ENCODE measurements around the gene GALNT12. TPM values are rescaled to one million over a fixed set of nuclear protein-coding genes. Genes with fewer than 3 reads are reported as not detected.

GALNT12 gene, protein sequence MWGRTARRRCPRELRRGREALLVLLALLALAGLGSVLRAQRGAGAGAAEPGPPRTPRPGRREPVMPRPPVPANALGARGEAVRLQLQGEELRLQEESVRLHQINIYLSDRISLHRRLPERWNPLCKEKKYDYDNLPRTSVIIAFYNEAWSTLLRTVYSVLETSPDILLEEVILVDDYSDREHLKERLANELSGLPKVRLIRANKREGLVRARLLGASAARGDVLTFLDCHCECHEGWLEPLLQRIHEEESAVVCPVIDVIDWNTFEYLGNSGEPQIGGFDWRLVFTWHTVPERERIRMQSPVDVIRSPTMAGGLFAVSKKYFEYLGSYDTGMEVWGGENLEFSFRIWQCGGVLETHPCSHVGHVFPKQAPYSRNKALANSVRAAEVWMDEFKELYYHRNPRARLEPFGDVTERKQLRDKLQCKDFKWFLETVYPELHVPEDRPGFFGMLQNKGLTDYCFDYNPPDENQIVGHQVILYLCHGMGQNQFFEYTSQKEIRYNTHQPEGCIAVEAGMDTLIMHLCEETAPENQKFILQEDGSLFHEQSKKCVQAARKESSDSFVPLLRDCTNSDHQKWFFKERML
- polyA plus RNA-seq (ENCODE audit: insufficient read length) = 9.2 TPM
- long read RNA-seq, donor 1, partial matches to known transcripts = 0 of 3 reads
- long read RNA-seq, donor 1, other reads (novel, unspliced or antisense) = 0 of 3 reads
- long read RNA-seq, donor 2, partial matches to known transcripts = 0 of 6 reads
- long read RNA-seq, donor 2, other reads (novel, unspliced or antisense) = 0 of 6 reads
- long read RNA-seq, donor 3, partial matches to known transcripts = 0 of 3 reads
- long read RNA-seq, donor 3, other reads (novel, unspliced or antisense) = 0 of 3 reads
- long read RNA-seq, donor 4 = 0 reads
- long read RNA-seq, donor 5, partial matches to known transcripts = 0 of 3 reads
- long read RNA-seq, donor 5, other reads (novel, unspliced or antisense) = 0 of 3 reads
- long read RNA-seq, donor 6 = 0 reads
- long read RNA-seq, donor 7, partial matches to known transcripts = 0 of 3 reads
- long read RNA-seq, donor 7, other reads (novel, unspliced or antisense) = 0 of 3 reads
- long read RNA-seq, donor 8, partial matches to known transcripts = 0 of 1 reads
- long read RNA-seq, donor 8, other reads (novel, unspliced or antisense) = 0 of 1 reads

DNA sequence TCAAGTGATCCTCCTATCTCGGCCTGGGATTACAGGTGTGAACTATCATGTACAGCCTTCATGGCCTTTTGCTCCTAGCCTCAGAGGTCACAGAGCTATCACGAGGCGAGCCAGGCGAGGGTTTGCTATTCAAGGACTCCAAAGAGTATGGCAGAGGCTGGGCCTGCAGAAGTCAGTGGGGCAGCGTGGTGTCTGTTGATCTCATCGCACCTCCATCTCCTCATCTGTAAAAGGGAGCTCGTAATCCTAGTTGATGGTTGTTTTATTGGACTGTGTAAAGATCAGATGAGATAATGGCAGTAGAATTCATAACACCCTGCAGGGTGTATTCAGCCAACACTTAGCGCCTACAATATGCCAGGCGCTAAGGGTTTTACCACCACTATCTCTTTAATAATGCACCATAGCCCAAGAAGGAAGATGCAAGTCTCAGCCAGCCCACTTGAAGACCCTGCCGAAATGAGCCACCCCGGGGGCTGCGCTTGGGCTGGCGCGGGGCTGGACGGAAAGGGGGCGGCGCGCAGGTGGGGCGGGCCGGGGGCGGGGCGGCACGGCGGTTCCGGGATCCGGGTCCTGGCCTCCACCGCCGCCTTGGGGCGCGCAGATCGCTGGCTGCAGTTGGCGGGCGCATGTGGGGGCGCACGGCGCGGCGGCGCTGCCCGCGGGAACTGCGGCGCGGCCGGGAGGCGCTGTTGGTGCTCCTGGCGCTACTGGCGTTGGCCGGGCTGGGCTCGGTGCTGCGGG, at the start of gene GALNT12:
TSS of gene GALNT12 (plus strand) at position 601 of the 744 bp plus-strand sequence. CDS start at position 630, 29 bp downstream.
- no peak for DNase-seq

DNA sequence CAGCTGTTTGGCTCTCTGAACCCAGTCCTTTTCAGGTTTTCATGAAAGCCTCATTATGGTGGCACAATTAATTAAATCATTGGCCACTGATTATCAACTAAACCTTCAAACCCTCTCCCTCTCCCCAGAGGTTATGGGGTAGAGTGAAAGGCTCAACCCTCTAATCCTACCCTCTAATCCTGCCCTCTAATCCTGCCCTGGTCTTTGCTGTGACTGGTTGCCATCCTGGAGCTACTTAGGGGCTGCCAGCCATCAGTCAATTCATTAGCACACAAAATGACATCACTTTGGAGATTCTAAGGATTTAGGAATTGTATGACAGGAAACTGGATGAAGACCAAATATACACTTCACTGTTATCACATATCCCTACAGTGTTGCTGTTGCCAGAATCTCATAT, 47.2 kb upstream of the GALNT12 start:
- DNase-seq = no peak

DNA sequence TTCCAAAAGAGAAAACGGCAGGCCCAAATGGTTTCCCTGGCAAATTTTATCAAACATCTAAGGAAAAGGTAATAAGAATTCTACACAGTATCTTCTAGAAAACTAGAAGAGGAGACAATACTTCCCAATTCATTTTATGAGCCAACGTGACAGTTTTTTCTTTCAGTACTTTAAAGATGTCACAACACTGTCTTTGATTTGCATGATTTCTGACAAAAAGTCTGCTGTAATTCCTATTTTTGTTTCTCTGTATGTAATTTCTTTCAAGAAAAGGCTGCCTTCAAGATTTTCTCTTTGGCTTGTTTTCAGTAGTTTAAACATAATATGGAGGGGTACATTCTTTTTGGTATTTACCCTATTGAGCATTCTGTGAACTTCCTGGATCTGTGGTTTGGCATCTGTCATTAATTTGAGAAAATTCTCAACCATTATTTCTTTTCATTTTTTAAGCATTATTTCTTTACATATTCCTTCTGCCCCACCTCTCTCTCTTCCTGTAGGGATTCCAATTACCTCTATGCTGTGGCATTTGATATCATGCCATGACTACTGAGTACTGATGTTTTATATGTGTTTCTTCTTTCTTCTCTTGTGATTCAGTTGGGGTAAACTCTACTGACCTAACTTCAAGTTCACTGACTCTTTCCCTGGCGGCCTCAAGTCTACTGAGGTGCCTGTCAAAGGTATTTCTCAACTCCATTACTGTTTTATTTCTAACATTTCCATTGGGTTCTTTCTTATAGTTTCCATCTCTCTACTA, 43.3 kb upstream of the GALNT12 start:
- DNase-seq = no peak

DNA sequence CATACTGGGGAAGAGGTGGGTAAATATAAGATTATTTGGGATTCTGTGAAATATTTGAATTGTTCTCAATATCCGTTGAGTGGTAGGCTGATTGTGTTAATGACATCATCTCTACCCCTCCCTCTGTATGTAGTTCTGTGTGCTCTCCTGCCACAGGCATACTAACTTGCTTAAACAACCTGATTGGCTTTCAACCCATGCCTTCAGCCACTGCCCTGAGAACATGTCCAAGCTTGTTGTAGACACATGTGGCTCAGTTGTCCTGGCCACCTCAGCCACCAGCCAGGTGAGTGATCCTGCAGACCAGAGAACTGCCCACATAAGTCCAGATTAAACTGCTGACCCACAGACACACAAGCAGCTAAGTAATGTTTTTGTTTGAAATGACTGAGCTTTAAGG, 42.2 kb upstream of the GALNT12 start:
- DNase-seq = no peak

DNA sequence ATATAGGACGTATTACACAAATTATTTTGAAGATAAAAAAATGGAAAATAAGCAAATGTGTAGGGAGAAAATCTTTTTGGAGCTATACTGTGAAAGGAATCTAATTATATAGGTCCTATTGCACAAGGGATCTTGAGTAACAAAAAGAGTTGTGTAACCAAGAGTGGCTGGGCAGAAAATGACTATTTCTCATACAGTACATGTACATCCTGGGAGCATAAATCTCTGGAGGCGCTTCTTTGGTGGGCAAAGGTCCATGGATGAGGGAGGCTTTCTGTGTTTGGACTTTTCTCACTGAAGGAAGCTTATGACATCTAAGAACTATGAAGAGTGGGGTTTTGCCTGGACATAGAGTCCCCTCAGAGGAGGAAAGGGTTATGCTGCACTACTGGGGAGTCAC, 40.9 kb upstream of the GALNT12 start:
- no peak for DNase-seq

DNA sequence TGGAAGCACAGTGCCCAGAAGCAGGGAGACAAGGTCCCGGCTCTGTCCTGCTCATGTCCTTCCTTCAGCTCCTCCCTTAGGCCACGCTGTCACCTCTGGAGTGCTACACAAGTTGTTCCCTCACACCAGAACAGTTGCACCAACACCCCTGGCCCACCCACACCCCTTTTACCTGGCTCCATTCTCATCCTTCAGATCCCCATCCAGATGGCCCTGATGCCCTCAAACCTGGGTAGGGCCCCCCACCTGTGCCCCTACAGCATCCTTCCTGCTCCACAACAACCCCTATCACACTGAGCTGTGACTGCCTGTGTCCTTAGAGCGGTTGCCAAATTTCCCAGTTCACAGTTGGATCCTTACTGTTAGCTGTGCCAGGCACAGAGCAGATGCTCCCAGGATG, 40.3 kb upstream of the GALNT12 start:
- no peak for DNase-seq

DNA sequence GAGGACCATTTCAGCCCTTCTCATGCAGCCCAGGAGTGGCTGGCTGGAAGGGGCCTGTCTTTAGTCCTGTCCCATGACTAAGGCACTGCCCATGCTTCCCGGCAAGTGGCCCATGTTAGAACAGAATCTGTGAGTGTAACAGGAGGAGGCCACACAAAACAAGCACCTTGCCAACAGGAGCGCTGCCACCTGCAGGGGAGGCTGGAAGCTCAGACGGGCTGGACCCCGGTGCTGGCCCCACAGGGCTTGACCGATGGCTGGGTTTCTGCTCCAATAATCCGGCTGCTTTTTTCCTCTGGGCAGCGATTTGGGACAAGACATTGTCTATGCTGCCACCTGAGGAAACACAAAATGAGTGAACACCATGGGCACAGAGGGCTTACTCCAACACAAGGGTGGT, 39.6 kb upstream of the GALNT12 start:
- DNase-seq = no peak

DNA sequence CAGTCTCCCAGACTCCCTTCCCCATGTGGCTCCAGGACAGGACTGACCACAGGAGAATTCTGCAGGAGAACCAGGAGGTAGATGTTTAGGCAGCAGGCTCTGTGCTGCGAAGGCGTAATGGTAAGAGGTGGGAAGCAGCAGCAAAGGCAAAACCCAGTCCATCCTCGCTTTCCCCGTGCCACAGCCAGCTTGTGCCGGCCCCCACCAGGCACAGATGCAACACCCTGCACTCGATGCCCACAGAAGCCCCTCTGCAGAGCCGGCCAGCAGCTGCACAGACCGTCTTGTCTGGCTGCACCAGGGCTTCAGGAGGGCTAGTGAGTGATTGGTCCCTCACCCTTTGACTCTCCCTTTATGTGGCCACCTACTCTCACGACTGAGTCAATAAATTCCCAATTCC, 39.1 kb upstream of the GALNT12 start:
- DNase-seq = no peak

DNA sequence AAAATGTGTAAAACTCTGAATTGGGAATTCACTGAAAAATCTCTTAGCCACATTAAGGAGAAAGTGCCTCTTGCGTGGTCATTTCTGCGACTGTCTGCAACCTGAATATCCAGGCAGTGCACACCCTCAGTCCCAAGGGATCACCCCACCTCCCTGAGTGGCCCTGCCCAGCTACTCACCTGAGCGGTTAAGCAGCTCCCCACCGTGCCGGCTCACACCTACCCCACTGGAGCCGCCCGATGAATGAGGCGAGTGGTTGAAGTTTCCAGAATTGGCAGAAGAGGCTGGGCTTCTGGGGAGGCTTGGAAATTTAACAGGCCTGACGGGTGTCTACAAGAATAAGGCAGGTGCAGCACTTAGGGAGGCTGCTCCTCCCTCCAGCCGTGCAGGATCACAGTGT, 36.8 kb upstream of the GALNT12 start:
- no peak for DNase-seq

DNA sequence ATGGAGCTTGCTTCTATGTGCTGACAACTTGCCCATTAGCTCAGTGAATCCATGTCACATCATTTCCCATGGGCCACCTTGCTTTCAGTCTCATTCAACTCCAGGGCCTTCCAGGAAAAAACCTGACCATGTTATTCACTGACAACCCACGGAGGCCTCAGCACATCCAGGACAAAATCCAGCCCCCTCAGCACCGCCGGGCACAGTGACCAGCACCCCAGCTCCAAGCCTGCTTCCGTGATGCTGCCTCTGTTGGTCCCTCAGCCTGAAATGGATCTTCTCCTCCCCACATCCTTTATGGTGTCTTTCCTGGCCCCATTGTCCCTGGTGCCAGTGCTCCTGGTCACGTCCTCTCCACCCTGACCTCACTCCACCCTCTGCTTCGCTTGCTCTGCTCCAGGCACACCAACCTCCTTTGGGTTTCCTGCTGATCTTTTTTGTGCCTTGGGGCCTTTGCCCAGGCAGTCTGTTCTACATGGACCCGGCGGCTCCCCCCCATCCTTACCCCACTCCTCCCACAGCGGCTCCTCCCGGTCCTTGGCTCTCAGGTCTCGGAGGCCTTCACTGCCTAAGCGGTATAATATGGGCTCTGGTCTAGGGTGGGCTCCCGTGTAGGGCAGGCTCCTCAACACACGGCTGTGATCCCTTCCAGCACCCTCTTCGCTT, 36.1 kb upstream of the GALNT12 start:
- no peak for DNase-seq

DNA sequence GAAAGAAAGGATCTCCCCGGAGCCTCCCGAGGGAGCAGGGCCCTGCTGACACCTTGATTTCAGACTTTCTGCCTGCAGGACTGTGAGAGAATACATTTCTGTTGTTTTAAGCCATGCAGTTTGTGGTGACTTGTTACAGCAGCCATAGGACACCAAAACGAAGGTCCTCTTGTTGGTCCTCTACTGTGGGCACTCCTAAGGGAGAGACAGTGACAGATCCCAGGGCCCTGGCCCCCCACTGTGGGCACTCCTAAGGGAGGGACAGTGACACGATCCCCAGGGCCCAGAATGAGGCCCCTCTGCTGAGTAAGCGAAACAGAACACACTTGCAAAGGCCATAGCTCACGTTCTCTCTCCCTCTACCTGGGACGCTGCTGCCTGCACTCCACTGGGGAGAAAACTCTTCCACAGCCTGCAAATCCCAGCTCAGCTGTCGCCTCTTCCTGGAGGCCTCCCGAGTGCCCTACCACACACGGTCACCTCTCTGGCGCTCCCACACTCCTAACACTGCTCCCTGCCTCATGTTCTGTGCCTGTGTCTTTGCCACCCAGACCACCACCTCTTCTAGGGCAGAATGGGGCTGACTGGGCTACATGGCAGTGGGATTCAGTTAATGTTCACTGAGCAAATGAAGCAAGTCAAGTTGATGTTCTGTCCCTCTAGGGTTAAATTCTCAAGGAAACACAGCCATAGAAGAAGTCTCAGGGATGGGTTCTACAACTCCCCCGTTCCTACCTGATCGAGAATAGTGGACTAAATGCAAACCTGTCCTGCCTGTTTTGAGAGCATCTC, 34.9 kb upstream of the GALNT12 start:
- no peak for DNase-seq

DNA sequence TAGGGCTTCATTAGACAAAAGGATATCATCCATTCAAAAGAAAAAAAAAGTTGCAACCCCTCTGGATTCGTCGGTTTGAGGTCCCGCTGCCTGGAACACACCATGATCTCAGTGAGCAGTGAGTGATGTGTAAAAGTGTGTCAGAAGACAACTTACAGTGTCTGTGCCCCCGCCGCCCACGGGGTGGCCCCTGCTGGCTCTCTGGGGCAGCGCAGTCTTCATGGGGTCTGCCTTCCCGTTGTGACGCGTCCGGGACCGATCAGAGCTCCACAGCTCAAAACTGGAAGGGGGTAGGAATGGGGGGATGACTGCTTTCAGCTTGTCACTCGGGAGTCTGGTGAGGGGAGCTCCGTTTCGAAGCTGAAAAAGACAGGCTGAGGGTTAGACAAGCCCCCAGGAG, 33.7 kb upstream of the GALNT12 start:
- no peak for DNase-seq

DNA sequence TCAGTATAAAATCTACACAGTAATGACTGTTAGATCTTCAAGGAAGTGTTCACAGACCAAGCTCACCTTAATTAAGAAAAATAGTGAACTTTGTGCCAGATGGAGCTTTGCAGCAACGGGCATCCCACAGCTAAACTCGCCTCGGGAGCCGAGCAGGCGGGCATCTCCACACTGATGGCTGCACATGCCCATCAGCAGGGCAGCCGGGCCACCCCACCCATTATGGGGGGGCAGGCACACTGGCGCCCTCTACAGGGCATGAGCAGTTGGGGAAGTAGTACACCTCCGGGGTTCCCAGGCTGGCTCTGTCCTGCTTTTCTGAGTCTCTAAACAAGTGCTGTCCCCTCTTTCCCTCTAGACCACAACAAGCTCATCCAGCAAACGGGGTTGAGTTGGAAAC, 32.7 kb upstream of the GALNT12 start:
- no peak for DNase-seq

DNA sequence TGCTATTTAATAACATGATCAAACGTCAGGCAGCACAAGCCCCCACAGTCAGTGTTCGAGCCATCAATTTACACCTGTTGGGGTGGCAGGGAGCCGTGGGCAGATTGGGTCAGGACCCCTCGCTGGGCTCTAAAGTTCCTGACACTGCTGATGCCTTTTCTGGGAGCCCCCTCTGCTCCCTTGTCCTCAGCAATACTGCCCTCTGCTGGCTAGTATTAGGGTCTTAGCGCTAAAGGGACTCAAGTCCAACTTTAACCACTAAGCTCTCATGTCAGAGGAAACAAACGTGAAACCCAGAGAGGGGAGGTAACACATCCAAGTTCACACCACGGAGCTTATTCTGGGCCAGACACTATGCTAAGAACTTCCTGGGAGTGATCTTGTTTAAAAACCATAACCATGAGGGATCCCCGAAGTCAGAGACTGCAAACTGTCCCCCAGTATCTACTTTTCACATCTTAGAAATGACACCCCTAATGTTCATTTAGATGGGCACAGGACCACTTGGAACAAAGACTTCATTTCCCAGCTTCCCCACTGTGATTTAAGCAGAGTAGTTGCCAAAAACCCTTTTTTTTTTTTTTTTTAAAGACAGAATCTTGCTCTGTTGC, 31.5 kb upstream of the GALNT12 start:
- DNase-seq = no peak

DNA sequence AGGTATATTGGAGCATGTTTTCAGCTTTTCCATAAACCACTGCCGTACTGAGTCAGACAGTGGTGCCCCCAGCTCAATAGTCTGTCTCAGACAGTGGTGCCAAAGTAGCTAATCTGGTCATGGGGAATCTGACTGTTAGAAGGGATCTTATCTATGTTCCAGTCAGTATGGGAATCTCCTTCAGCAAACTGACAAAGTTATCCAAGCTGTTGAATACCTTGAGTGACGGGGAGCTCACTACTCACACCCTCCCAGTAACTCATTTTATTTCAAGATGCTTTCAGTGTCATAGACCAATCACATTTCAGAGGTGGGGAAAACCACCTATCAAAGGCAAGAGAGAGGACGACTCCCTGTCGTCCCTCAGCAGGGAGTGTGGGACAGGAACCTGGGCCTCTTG, 29.9 kb upstream of the GALNT12 start:
- no peak for DNase-seq

DNA sequence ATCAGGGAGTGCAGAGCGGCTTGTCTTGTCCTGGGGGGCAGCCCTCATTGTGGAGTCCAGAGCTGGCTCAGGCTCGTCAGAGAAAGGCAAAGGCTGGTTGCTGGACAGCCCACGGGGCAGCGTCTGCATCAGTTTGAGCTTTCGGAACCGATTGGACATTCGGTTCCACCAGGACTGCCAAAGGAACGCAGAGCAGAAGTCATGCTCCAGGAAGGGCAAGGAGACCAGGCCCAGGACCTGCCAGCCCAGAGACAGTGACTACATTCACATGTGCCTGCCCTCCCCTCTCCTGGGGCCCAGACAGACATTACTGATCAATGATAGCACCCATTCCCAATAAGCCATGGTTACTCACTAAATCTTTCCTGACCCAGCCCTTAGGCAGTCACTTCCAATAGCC, 29.2 kb upstream of the GALNT12 start:
- DNase-seq = no peak

DNA sequence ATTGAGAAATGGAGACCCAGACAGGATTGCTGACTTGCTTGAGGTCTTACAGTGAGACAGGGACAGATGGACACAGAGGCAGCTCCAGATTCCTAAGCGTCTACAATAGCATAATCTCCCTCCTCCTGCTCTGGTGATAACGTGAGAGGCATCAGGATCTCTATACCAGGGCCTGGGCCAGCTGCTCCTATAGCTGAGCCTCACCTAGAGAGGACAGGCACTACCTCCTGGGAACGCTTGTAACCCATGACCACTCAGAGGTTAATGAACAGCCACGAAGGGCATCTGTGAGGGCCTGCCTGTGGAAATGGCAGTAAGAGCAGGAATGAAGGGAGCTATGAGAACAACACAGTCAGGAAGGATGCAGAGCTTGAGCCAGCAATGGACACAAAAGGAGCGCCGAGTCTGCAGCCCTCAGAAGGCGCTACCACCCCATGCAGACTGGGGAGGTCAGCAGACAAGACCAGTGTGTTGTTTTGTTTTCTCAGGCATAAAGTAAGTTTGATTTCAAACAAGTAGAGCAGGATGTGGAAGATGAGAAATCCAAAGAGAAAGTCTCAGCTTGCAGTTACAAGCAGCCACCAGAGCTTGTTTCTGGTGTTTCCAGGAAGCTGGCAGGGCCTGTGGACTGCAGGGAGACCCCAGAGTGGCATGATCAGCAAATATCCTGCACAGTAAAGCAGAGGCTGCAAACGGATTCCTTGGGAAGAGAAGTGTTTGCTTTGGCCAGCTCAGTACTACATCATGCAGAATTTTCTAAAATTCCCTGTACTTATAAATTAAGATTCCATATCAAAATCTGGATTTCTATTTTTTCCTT, 28.5 kb upstream of the GALNT12 start:
- no peak for DNase-seq

DNA sequence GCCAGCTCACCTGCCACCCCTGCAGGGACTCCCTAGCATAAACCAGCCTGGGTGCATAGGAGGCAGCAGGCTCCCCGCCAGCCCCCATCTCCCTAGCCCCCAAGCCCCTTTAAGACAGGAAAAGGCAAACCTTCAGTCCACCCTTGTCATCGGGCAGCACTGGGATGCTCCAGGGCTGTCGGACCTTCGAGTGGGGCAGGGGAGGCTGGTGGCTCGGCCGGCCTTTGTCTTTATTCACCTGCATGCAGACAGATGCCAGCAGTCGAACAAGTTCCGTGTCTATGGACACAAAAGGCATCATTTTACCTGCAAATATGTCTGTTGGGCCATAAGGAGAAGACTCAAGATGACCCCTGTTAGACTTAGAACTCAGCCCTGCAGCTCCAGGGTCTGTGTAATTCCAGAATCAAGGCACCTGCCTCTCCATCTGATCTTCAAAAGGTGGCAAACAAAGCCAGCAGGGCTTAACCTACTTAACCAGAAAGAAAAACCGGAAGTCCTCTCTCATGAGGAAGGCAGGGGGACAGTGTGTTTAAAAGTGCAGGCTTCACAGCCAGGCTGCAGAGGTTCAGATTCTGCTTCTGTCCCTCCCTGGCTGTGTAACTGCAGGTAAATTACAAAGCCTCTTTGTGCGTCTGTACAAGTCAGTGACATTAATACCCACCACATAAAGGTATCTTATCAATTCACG, 27.3 kb upstream of the GALNT12 start:
- no peak for DNase-seq

All from left kidney (tissue), 8 donors.